Neural cell (in vitro differentiated cells): ENCODE results near the gene GDPD3. TPM values are rescaled to one million over a fixed set of nuclear protein-coding genes. Genes with fewer than 3 reads are reported as not detected.

Source experiments
- H2AFZ ChIP-seq: fragments of 200-600, 300-800 bp; sonication (generic), shearing (Covaris generic); 2 replicates; pipeline ENCODE4 v1.6.0; 2014; ENCODE audit warnings: low read depth, mild to moderate bottlenecking, antibody characterized with exemption, low read length, moderate library complexity
- H3F3A ChIP-seq: fragments of 200-600 bp; shearing (Covaris generic); 2 replicates; pipeline ENCODE4 v1.6.1; 2016; ENCODE audit warnings: mild to moderate bottlenecking, moderate library complexity, mixed read lengths, antibody characterized with exemption, low read length; ENCODE audit not compliant: insufficient read depth, poor library complexity, severe bottlenecking
- H3K27ac ChIP-seq: fragments of 200-600, 300-800 bp; sonication (generic), shearing (Covaris generic); 2 replicates; pipeline ENCODE4 v1.5.1; 2014; ENCODE audit warnings: mild to moderate bottlenecking, low read length, moderate library complexity
- H3K27me3 ChIP-seq: fragments of 300-800, 200-600 bp; sonication (generic), shearing (Covaris generic); 2 replicates; pipeline ENCODE4 v1.6.0; 2014; ENCODE audit warnings: mild to moderate bottlenecking, low read depth, low read length, moderate library complexity; ENCODE audit not compliant: insufficient read depth
- H3K36me3 ChIP-seq: fragments of 300-800, 200-600 bp; sonication (generic), shearing (Covaris generic); 2 replicates; pipeline ENCODE4 v1.5.1; 2014; ENCODE audit warnings: mild to moderate bottlenecking, antibody characterized with exemption, low read length, moderate library complexity; ENCODE audit not compliant: insufficient read depth
- H3K4me2 ChIP-seq: fragments of 300-800, 200-600 bp; sonication (generic), shearing (Covaris generic); 2 replicates; pipeline ENCODE4 v1.6.0; 2014; ENCODE audit warnings: mild to moderate bottlenecking, low read length
- H3K4me3 ChIP-seq: fragments of 300-800, 200-600 bp; sonication (generic), shearing (Covaris generic); 2 replicates; pipeline ENCODE4 v1.5.1; 2014; ENCODE audit warnings: mild to moderate bottlenecking, low read length, moderate library complexity
- H3K79me2 ChIP-seq: fragments of 200-600 bp; shearing (Covaris generic); replicated peaks from 2 replicates; pipeline ENCODE4 v1.6.0; 2014; ENCODE audit warnings: mild to moderate bottlenecking, low read length, moderate library complexity; ENCODE audit not compliant: insufficient read depth
- H3K9ac ChIP-seq: fragments of 300-800, 200-600 bp; sonication (generic), shearing (Covaris generic); 2 replicates; pipeline ENCODE4 v1.6.1; 2016; ENCODE audit warnings: mild to moderate bottlenecking, low read length, mixed read lengths
- H3K9me2 ChIP-seq: fragments of 200-600 bp; shearing (Covaris generic); 2 replicates; pipeline ENCODE4 v1.6.1; 2016; ENCODE audit warnings: mild to moderate bottlenecking, low read length, mixed read lengths; ENCODE audit not compliant: insufficient read depth
- H3K9me3 ChIP-seq: fragments of 200-600, 300-800 bp; sonication (generic), shearing (Covaris generic); 2 replicates; pipeline ENCODE4 v1.6.1; 2016; ENCODE audit warnings: mild to moderate bottlenecking, mixed run types, low read length, moderate library complexity, mixed read lengths
- H4K20me1 ChIP-seq: fragments of 200-600 bp; shearing (Covaris generic); 2 replicates; pipeline ENCODE4 v1.6.1; 2016; ENCODE audit warnings: mild to moderate bottlenecking, mixed run types; ENCODE audit not compliant: insufficient read depth
- CTCF ChIP-seq: fragments of 450-650 bp; IDR thresholded peaks from 2 replicates; pipeline ENCODE4 v1.5.1; 2014; ENCODE audit warnings: antibody characterized with exemption, mild to moderate bottlenecking, moderate library complexity; ENCODE audit not compliant: poor library complexity, severe bottlenecking
- EP300 ChIP-seq: fragments of 450-650 bp; conservative IDR thresholded peaks from 2 replicates; pipeline ENCODE4 v1.6.1; 2014; ENCODE audit warnings: antibody characterized with exemption, mild to moderate bottlenecking, moderate library complexity; ENCODE audit not compliant: poor library complexity, severe bottlenecking
- EZH2 ChIP-seq: fragments of 200-600, 300-800 bp; shearing (Covaris generic), sonication (generic); IDR thresholded peaks from 2 replicates; pipeline ENCODE4 v1.6.1; 2014; ENCODE audit warnings: antibody characterized with exemption, low read length, borderline replicate concordance, mild to moderate bottlenecking; ENCODE audit not compliant: insufficient read depth, poor library complexity, severe bottlenecking
- MXI1 ChIP-seq: fragments of 450-650 bp; conservative IDR thresholded peaks from 2 replicates; pipeline ENCODE4 v1.6.1; 2014; ENCODE audit warnings: antibody characterized with exemption, mild to moderate bottlenecking; ENCODE audit not compliant: poor library complexity, severe bottlenecking
- POLR2AphosphoS5 ChIP-seq: IDR thresholded peaks from 2 replicates; pipeline ENCODE4 v1.6.1; 2012
- RAD21 ChIP-seq: fragments of 450-650 bp; conservative IDR thresholded peaks from 2 replicates; pipeline ENCODE4 v1.6.1; 2014; ENCODE audit warnings: antibody characterized with exemption, mild to moderate bottlenecking, moderate library complexity
- REST ChIP-seq: IDR thresholded peaks from 2 replicates; pipeline ENCODE4 v1.6.1; 2012; ENCODE audit warnings: borderline replicate concordance
- SMC3 ChIP-seq: fragments of 450-650 bp; conservative IDR thresholded peaks from 2 replicates; pipeline ENCODE4 v1.6.1; 2014; ENCODE audit warnings: antibody characterized with exemption, mild to moderate bottlenecking, moderate library complexity; ENCODE audit not compliant: poor library complexity
- TAF1 ChIP-seq: IDR thresholded peaks from 2 replicates; pipeline ENCODE4 v1.6.1; 2012; ENCODE audit warnings: low read depth
- polyA plus RNA-seq: library from polyadenylated mRNA; depleted of rRNA; stranded (reverse); fragments of >200 nt; gene quantifications from 2 replicates; pipeline ENCODE4 v1.2.3, GENCODE V29; 2014

GDPD3 gene
- polyA plus RNA-seq, 1 donor from 2014 or later, result 2.7 TPM

GRCh38 chr16:30151091-30151490 lies 37.8 kb upstream of the GDPD3 start:
- Histone ChIP-seq H3K9me3 (no peaks in the 10 kb centered on the region), H3K27me3 (no peaks in the 10 kb centered on the region), H4K20me1 (no peaks in the 10 kb centered on the region), H3K79me2 (no peaks in the 10 kb centered on the region), H3K4me2 (no peak overlapping the region), H3K9ac (no peak overlapping the region), H3K4me3 (no peak overlapping the region), H2AFZ (no peak overlapping the region), H3K36me3 (no peaks in the 10 kb centered on the region), H3F3A (no peaks in the 10 kb centered on the region), H3K9me2 (no peaks in the 10 kb centered on the region), H3K27ac (no peak overlapping the region)
- TF ChIP-seq MXI1 (no peak), TAF1 (no peak), REST (no peak), SMC3 (no peak), CTCF (no peak), EZH2 (no peak), RAD21 (no peak), EP300 (no peak), POLR2AphosphoS5 (no peak)

- H3K79me2 ChIP-seq, result no peaks in the 10 kb centered on the region
- TF ChIP-seq EZH2 (no peak), REST (no peak), SMC3 (no peak), MXI1 (no peak), TAF1 (no peak), RAD21 (no peak), EP300 (no peak), CTCF (no peak), POLR2AphosphoS5 (no peak)
- no peaks in the 10 kb centered on the region for H3K36me3 ChIP-seq
- H3K4me2 ChIP-seq, result no peak overlapping the region
- no peak overlapping the region for H2AFZ ChIP-seq
- H3K9ac ChIP-seq, result no peak overlapping the region
- H3K9me3 ChIP-seq, result no peaks in the 10 kb centered on the region
- no peaks in the 10 kb centered on the region for H4K20me1 ChIP-seq
- H3K9me2 ChIP-seq, result no peaks in the 10 kb centered on the region
- no peak overlapping the region for H3K4me3 ChIP-seq
- no peaks in the 10 kb centered on the region for H3K27me3 ChIP-seq
- no peak overlapping the region for H3K27ac ChIP-seq
- no peaks in the 10 kb centered on the region for H3F3A ChIP-seq
Measured at GRCh38 chr16:30149250-30149930, 36.1 kb upstream of the GDPD3 start.
